Bronchial epithelial cell (primary cell): ENCODE measurements around the gene GUCY1A2. TPM values are rescaled to one million over a fixed set of nuclear protein-coding genes. Genes with fewer than 3 reads are reported as not detected.

ENCODE experiments used
- DNase-seq: peaks from one replicate; pipeline ENCODE4 v3.0.0-alpha.2; 2010; ENCODE audit warnings: low read depth
- FAIRE-seq: peaks from 2 replicates; lab custom pipeline; 2011; peaks lifted over from hg19 to GRCh38; lab: Jason Lieb, UNC
- H3K27me3 ChIP-seq: 2 replicates; pipeline ENCODE4 v1.5.1; 2011; ENCODE audit warnings: low read length; ENCODE audit not compliant: control insufficient read depth, insufficient read depth
- H3K36me3 ChIP-seq: 2 replicates; pipeline ENCODE4 v1.5.1; 2011; ENCODE audit warnings: low read length; ENCODE audit not compliant: control insufficient read depth, insufficient read depth
- H3K4me3 ChIP-seq: 2 replicates; pipeline ENCODE4 v1.5.1; 2011; ENCODE audit warnings: mild to moderate bottlenecking, low read depth, low read length, control low read depth
- CTCF ChIP-seq: IDR thresholded peaks from 2 replicates; pipeline ENCODE4 v1.5.1; 2011; ENCODE audit warnings: mild to moderate bottlenecking, moderate library complexity, low read length, control low read depth, inconsistent platforms; ENCODE audit not compliant: insufficient read depth, severe bottlenecking
- total RNA-seq: library from RNA; depleted of rRNA; stranded (reverse); fragments of >200 nt; gene quantifications from 2 replicates; pipeline ENCODE4 v1.2.1, GENCODE V29; 2014

GUCY1A2 gene
- total RNA-seq, 1 donor from 2014 or later = not detected

GRCh38 chr11:106988151-106989077 is 29.9 kb downstream of the GUCY1A2 start:
- FAIRE-seq = peak; percentile 7
- Histone ChIP-seq H3K4me3 (no peak overlapping the region), H3K27me3 (no peaks in the 10 kb centered on the region), H3K36me3 (no peaks in the 10 kb centered on the region)
- DNase-seq = peak; percentile 51
- no peak for TF ChIP-seq CTCF

- no peak for DNase-seq
- Histone ChIP-seq H3K4me3 (no peak overlapping the region), H3K36me3 (no peaks in the 10 kb centered on the region), H3K27me3 (no peaks in the 10 kb centered on the region)
- no peak for TF ChIP-seq CTCF
- no peak for FAIRE-seq
Measured at GRCh38 chr11:106986673-106987072, 31.6 kb downstream of the GUCY1A2 start.

- no peak for TF ChIP-seq CTCF
- no peak overlapping the region for H3K4me3 ChIP-seq
- H3K27me3 ChIP-seq = no peaks in the 10 kb centered on the region
- no peak for FAIRE-seq
- no peaks in the 10 kb centered on the region for H3K36me3 ChIP-seq
- peak; percentile 19 for DNase-seq
Measured at GRCh38 chr11:106986261-106986660, 32.0 kb downstream of the GUCY1A2 start.

- FAIRE-seq (no peak), DNase-seq (no peak)
- no peaks in the 10 kb centered on the region for H3K27me3 ChIP-seq
- TF ChIP-seq CTCF = no peak
- no peak overlapping the region for H3K4me3 ChIP-seq
- H3K36me3 ChIP-seq = no peaks in the 10 kb centered on the region
Measured at GRCh38 chr11:106983991-106984390, 34.3 kb downstream of the GUCY1A2 start.

GRCh38 chr11:106983261-106983660 is 35.0 kb downstream of the GUCY1A2 start:
- FAIRE-seq = no peak
- Histone ChIP-seq H3K4me3 (no peak overlapping the region), H3K36me3 (no peaks in the 10 kb centered on the region), H3K27me3 (no peaks in the 10 kb centered on the region)
- TF ChIP-seq CTCF = no peak
- DNase-seq = no peak

- FAIRE-seq (no peak), DNase-seq (no peak)
- no peak overlapping the region for H3K4me3 ChIP-seq
- TF ChIP-seq CTCF = no peak
- no peaks in the 10 kb centered on the region for H3K36me3 ChIP-seq
- no peaks in the 10 kb centered on the region for H3K27me3 ChIP-seq
Measured at GRCh38 chr11:106974831-106975230, 43.4 kb downstream of the GUCY1A2 start.
